IPS-18a (cell line): Measurements from ENCODE around the gene IFT57.
"Not testable (repeated sequence)": the region's sequence is repeated elsewhere in the genome, so short reads cannot be mapped to it uniquely, and the experiment has no call there.

Source experiments
- H3K27ac ChIP-seq: one replicate; pipeline ENCODE4 v1.5.1; 2013; ENCODE audit warnings: low read length
- H3K27me3 ChIP-seq: one replicate; pipeline ENCODE4 v1.6.1; 2013; ENCODE audit warnings: mild to moderate bottlenecking, low read length; ENCODE audit not compliant: control insufficient read depth, insufficient read depth
- H3K36me3 ChIP-seq: one replicate; pipeline ENCODE4 v1.6.1; 2013; ENCODE audit warnings: low read depth, low read length; ENCODE audit not compliant: control insufficient read depth
- H3K4me1 ChIP-seq: one replicate; pipeline ENCODE4 v1.6.1; 2013; ENCODE audit warnings: low read depth, low read length; ENCODE audit not compliant: control insufficient read depth
- H3K4me3 ChIP-seq: one replicate; pipeline ENCODE4 v1.5.1; 2013; ENCODE audit warnings: low read length
- H3K9ac ChIP-seq: one replicate; pipeline ENCODE4 v1.6.1; 2013; ENCODE audit warnings: mild to moderate bottlenecking, low read length, moderate library complexity
- H3K9me3 ChIP-seq: one replicate; pipeline ENCODE4 v1.6.1; 2013; ENCODE audit warnings: low read depth, low read length; ENCODE audit not compliant: control insufficient read depth

The IFT57 gene

DNA sequence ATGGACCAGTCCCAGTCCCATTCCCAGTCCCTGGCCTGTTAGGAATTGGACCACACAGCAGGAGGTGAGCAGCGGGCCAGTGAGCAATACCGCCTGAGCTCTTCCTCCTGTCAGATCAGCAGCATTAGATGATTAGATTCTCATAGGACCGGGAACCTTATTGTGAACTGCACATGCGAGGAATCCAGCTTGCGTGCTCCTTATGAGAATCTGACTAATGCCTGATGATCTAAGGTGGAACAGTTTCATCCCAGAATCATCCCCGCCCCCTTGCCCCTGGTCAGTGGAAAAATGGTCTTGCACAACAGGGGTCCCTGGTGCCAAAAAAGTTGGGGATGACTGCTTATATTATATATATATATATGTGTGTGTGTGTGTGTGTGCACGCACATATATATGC is 63.1 kb downstream of the IFT57 start:
- Histone ChIP-seq H3K27ac (no peak overlapping the region), H3K9ac (no peak overlapping the region), H3K4me1 (no peaks in the 10 kb centered on the region), H3K36me3 (no peaks in the 10 kb centered on the region), H3K4me3 (no peak overlapping the region), H3K27me3 (no peaks in the 10 kb centered on the region), H3K9me3 (no peaks in the 10 kb centered on the region)

DNA sequence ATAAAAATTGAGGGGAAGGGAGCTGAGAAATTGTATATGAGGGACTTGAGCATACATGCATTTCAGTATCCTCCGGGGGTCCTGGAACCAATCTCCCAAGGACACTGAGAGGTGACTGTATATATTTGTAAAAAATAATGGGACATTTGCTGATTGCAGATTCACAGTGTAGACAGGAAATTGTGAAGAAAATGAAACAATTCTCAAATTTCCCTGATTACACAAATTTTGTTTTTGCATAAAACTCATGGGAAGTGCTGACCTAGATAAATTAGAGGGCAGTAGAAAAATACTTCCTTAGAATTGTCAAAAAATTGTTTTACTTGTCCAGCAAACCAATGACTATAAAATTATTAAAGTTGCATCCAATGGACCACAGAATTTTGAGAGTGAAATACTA is 64.0 kb downstream of the IFT57 start:
- Histone ChIP-seq H3K9ac (no peak overlapping the region), H3K27me3 (no peaks in the 10 kb centered on the region), H3K27ac (no peak overlapping the region), H3K4me1 (no peaks in the 10 kb centered on the region), H3K36me3 (no peaks in the 10 kb centered on the region), H3K4me3 (no peak overlapping the region), H3K9me3 (no peaks in the 10 kb centered on the region)

DNA sequence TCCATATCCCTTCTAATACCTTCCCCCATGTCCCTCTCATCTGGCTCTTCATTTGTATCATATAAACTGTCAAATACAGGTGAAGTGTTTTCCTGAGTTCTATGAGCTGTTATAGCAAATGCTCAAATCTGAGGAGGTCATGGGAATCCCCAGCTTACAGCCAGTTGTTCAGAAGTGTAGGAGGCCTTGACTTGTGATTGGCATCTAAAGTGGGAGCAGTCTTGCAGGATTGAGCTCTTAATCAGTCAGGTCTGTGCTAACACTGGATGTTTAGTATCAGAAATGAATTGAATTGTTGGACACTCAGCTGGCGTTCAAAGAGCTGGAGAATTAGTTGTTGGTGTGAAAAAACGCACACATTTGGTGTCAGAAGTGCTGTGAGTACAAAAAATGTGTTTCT is 65.0 kb downstream of the IFT57 start:
- no peaks in the 10 kb centered on the region for H3K9me3 ChIP-seq
- H3K27ac ChIP-seq = no peak overlapping the region
- no peak overlapping the region for H3K4me3 ChIP-seq
- H3K4me1 ChIP-seq = no peaks in the 10 kb centered on the region
- no peaks in the 10 kb centered on the region for H3K36me3 ChIP-seq
- no peaks in the 10 kb centered on the region for H3K27me3 ChIP-seq
- no peak overlapping the region for H3K9ac ChIP-seq

DNA sequence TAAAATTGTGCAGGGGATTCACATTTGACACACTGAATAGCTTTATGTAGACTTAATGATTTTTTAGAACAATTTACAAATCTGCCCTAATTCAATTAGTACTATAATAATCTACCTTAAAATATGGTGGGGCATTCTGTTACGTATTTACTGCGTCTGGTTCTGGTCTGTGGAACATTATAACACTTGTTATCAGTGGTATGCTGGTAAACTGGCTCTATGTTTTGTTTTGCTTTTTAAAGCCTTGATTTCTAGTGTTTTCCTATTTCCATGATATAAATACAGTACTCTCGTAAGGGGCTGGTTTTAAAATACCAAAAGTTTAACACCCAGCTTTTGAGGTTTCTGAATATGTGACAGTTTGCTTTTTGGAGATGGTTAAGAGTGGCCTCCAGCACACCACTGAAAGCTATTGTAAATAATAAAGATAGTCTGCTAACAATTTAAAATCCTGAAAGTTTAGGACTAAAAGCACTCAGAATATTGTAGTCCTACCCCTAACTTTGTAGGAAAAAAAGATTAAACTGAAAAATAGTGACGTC is 65.8 kb downstream of the IFT57 start:
- Histone ChIP-seq H3K9me3 (no peaks in the 10 kb centered on the region), H3K36me3 (no peaks in the 10 kb centered on the region), H3K27ac (no peak overlapping the region), H3K27me3 (no peaks in the 10 kb centered on the region), H3K4me1 (no peaks in the 10 kb centered on the region), H3K4me3 (no peak overlapping the region), H3K9ac (no peak overlapping the region)

DNA sequence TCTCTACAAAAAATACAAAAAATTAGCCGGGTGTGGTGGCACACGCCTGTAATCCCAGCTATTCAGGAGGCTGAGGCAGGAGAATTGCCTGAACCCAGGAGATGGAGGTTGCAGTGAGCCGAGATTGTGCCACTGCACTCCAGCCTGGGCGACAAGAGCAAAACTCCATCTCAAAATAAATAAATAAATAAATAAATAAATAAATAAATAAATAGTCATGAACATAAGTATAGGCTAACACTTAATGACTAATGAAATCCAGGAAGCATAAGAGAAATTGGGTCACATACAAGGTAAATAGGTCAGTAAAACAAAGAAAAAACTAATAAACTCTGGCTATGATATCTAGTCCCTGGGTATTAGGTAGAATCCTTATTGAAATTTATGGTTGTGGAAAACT is 66.6 kb downstream of the IFT57 start:
- H3K27me3 ChIP-seq, H3K36me3 ChIP-seq, H3K9me3 ChIP-seq, H3K4me3 ChIP-seq, H3K27ac ChIP-seq, H3K9ac ChIP-seq, H3K4me1 ChIP-seq: not testable (repeated sequence)

DNA sequence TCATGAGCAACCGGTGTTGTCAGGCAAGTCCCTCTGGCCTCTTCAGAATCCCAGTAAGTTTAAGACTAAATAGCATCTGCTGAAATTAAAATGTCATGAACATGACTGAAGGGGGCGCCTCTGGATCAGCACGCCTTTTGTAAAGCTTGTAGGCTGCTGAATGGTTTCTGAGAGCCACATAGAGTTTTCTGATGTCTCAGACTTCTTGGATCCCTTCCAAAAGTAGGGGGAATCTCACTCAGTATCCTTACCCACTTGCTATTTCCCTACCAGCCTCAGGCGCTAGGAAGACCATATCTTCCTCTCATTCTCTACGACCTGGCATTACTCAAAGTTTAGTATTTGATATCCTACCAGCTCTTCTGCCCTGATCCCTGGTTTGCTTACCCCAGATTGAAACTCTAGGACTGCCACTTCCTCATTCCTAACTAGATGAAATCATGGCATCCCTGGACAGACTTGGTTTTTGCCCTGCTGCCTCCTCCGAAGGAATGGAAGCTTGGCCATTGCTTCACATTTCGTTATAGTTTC is 68.7 kb downstream of the IFT57 start:
- Histone ChIP-seq H3K27ac (no peak overlapping the region), H3K36me3 (no peaks in the 10 kb centered on the region), H3K4me3 (no peak overlapping the region), H3K27me3 (no peaks in the 10 kb centered on the region), H3K9ac (no peak overlapping the region), H3K4me1 (no peaks in the 10 kb centered on the region), H3K9me3 (no peaks in the 10 kb centered on the region)

DNA sequence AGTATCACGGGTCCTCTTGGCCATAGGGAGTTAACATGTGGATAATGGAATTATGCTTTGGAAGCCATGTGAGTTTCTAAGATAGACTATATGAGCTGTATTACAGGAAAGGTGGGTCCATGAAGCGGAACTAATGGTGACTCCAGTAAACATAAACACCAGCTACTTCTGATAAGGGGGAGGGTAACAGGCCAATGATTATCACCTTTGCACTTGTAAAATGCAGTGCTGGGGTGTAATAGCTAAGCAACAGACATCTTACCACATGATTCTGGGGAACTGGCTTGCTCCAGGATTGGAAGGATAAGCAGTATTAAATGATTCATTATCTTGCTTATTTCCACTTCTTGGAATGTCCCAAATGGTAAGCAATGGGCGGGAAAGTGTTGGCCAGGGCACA is 70.0 kb downstream of the IFT57 start:
- no peaks in the 10 kb centered on the region for H3K4me1 ChIP-seq
- no peak overlapping the region for H3K9ac ChIP-seq
- H3K36me3 ChIP-seq = no peaks in the 10 kb centered on the region
- H3K27me3 ChIP-seq = no peaks in the 10 kb centered on the region
- no peak overlapping the region for H3K27ac ChIP-seq
- H3K4me3 ChIP-seq = no peak overlapping the region
- no peaks in the 10 kb centered on the region for H3K9me3 ChIP-seq

DNA sequence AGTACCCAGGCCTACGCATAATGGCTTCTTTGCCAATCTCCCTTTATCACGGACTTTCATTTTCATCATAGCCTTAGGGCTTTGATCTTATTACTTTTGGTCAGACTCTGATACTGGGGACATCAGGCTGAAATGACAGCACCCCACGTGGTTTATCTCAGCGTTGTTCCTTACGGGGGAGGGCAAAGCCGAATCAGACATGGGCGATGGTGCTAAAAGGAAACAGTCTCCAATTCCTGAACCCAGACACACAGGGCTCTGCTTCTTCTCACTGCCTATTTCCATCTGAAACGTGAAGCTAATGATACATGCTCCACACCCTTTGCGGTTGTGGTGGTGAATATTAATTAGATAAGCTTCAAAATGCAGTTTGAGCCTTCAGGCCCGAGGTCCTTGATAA is 72.0 kb downstream of the IFT57 start:
- Histone ChIP-seq H3K4me1 (no peaks in the 10 kb centered on the region), H3K36me3 (no peaks in the 10 kb centered on the region), H3K9ac (no peak overlapping the region), H3K27ac (no peak overlapping the region), H3K27me3 (no peaks in the 10 kb centered on the region), H3K4me3 (no peak overlapping the region), H3K9me3 (no peaks in the 10 kb centered on the region)

DNA sequence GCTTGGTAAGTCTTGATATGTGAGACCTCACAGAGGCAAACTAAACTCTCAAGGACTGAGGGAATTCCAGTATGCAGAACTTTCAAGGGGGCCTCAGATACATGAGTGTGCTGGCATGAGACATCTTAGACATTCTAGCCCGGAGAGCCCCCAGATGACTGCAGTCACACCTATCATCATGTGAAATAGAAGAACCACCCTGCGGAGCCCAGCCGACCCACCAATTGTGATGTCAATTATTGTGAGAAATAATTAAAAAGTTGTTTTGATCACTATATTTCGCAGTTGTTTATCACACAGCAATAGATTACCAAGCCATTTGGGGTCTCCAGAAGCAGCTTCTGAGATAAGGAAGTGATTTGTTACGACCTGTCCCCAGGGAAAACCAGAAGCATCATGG is 76.1 kb downstream of the IFT57 start:
- no peaks in the 10 kb centered on the region for H3K4me1 ChIP-seq
- H3K27me3 ChIP-seq = no peaks in the 10 kb centered on the region
- no peaks in the 10 kb centered on the region for H3K36me3 ChIP-seq

DNA sequence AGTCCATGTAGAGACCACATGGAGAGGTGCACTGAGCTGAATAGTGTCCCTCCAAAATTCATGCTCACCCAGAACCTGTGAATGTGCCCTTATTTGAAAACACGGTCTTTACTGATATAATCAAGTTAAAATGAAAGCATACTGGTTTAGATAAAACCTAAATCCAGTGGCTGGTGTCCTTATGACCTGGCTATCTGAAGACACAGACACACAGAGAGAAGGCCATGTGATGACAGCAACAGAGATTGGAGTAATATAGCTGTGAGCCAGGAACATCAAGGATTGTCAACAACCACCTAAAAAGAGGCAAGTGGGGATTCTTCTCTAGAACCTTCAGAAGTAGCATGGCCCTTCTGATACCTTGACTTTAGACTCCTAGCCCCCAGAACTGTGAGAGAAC is 76.6 kb downstream of the IFT57 start:
- H3K4me3 ChIP-seq = no peak overlapping the region
- H3K27ac ChIP-seq = no peak overlapping the region
- H3K36me3 ChIP-seq = no peaks in the 10 kb centered on the region
- H3K9me3 ChIP-seq = no peaks in the 10 kb centered on the region
- H3K27me3 ChIP-seq = no peaks in the 10 kb centered on the region
- H3K9ac ChIP-seq = no peak overlapping the region
- H3K4me1 ChIP-seq = no peaks in the 10 kb centered on the region

More for the DNA sequence above, 76.1 kb downstream of the IFT57 start:
- no peaks in the 10 kb centered on the region for H3K9me3 ChIP-seq
- no peak overlapping the region for H3K27ac ChIP-seq
- H3K9ac ChIP-seq = no peak overlapping the region
- H3K4me3 ChIP-seq = no peak overlapping the region

DNA sequence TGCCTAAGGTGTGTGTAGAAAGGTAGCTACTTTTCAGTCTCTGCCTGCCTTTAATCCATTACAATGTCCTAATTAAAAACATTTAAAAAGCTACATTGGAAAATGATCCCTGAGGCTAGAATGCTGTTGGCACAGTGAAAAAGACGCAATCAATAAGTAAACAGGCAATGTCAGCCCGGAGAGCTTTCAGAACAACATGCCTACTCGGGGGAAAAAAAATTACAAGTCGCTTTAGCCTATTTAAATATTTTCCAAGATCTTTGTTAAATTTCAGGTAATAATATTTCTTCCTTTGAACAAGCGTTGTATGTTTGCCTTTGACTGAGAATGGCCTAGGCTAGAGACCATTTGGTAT is 84.8 kb downstream of the IFT57 start:
- no peaks in the 10 kb centered on the region for H3K9me3 ChIP-seq
- no peak overlapping the region for H3K27ac ChIP-seq
- H3K27me3 ChIP-seq = no peaks in the 10 kb centered on the region
- H3K4me1 ChIP-seq = no peaks in the 10 kb centered on the region
- H3K36me3 ChIP-seq = no peaks in the 10 kb centered on the region
- H3K9ac ChIP-seq = no peak overlapping the region
- H3K4me3 ChIP-seq = no peak overlapping the region

DNA sequence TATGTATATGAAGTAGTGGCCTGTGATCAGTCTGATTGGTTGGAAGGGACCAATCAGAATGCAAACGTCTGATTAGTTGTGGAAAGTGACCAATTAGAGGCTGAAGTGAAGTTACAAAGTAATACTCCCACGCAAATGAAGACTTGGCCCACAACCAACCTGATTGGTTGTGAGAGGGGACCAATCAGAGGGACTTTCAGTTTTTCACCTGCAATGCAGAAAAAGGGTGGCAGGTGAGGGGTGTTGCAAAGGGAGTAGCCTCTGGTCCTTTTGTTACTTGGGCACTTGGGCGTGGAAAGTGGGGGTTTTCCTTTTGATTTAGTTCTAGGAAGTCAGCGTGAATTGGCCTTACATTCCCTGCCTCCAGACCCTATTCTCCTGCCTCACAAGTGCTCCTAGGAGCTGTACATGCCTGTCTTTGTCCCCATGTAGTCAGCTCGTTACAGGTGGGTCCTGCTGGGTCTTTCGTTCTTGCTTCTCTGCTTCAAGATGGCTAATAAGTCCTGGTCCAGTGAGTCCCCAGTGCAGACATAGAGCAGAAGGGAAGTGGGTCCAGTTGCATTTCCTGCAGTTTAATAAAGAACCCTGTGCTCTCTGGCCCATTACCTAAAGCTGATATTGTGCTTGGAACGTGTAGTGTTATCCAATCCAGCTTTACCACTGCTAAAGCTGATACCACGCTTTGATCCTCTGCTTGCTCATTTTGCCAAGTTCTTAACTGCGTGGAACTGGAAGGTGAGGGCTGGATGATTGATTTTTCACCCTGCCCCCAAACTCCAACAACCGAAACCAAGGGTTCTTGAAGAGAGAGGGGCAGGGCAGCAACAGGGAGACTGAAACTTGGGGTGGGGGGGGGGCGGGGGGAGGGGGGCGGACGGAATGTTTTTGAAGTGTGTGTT is 85.4 kb downstream of the IFT57 start:
- H3K27ac ChIP-seq = no peak overlapping the region
- no peak overlapping the region for H3K4me3 ChIP-seq
- no peaks in the 10 kb centered on the region for H3K27me3 ChIP-seq
- no peak overlapping the region for H3K9ac ChIP-seq
- H3K4me1 ChIP-seq = no peaks in the 10 kb centered on the region
- no peaks in the 10 kb centered on the region for H3K36me3 ChIP-seq
- H3K9me3 ChIP-seq = no peaks in the 10 kb centered on the region
